ENCODE measurements around the gene STOX1. TPM values are rescaled to one million over a fixed set of nuclear protein-coding genes. Genes with fewer than 3 reads are reported as not detected.

Gene STOX1
- total and polyA plus RNA-seq, 2 of the 8 experiments (the other 6 are each of a cell fraction or from before 2014, with no cell fraction given) = 0.92 to 2.6 TPM

GRCh38 chr10:68828833-68829232, 1.5 kb downstream of the STOX1 start:
- peak overlapping the region in 1 of 4 experiments; percentile 66; a peak in 3 of 8 replicates for H3K4me3 ChIP-seq (ENCODE audit: extremely low read depth in 1 of 4, insufficient read depth in 2 of 4, low read depth in 3 of 4, low read length in 4 of 4)
- H2AK5ac ChIP-seq (ENCODE audit: low read depth, low read length) = no peak overlapping the region
- H2BK5ac ChIP-seq (ENCODE audit: low read depth, low read length) = no peak overlapping the region
- no peaks in the 10 kb centered on the region for H3K36me3 ChIP-seq (ENCODE audit: control insufficient read depth in 2 of 4, insufficient read depth in 4 of 4, low read length in 3 of 4)
- peaks cover 4% of the 10 kb centered on the region; the same call in 1 of the 2 replicates for H3K23me2 ChIP-seq (ENCODE audit: low read depth, low read length)
- ChIA-PET CTCF (ENCODE audit: partially characterized antibody) (interaction anchor here (0.5 to 2.3 kb wide), 5 partner anchors 10 to 92 kb away, joined by 3 to 11 read pairs (median 5); no protein-coding TSS in a partner anchor), POLR2A (ENCODE audit: partially characterized antibody) (interaction anchor here (0.6 to 1.5 kb wide), 4 partner anchors 9 to 1090 kb away, joined by 3 to 10 read pairs (median 4); partner anchors contain the start of gene DDX50)
- no peaks in the 10 kb centered on the region for H4K20me1 ChIP-seq (replicated peaks in 1 of 2; ENCODE audit: control insufficient read depth in 1 of 2, insufficient read depth in 2 of 2, low read length in 2 of 2)
- no peaks in the 10 kb centered on the region for H3K79me1 ChIP-seq (ENCODE audit: low read depth, low read length)
- H3K79me2 ChIP-seq (ENCODE audit: control insufficient read depth in 1 of 2, insufficient read depth in 2 of 2, low read length in 2 of 2) = no peaks in the 10 kb centered on the region
- no peak overlapping the region for H2AFZ ChIP-seq (ENCODE audit: low read length)
- peak overlapping the region in 1 of 2 experiments; percentile 32; a peak in 1 of 4 replicates for H3K4me2 ChIP-seq (ENCODE audit: insufficient read depth in 1 of 2, low read depth in 2 of 2, low read length in 2 of 2)
- no peak overlapping the region for H2BK20ac ChIP-seq (ENCODE audit: low read length)
- no peak for TF ChIP-seq CREB1 (IDR thresholded peaks at IDR 0.05)
- H3K9me3 ChIP-seq (ENCODE audit: insufficient read depth in 2 of 2, low read depth in 1 of 2, low read length in 1 of 2) = no peaks in the 10 kb centered on the region
- H4K91ac ChIP-seq (replicated peaks; ENCODE audit: insufficient read length, low read length) = no peak overlapping the region
- no peak overlapping the region for H3K56ac ChIP-seq (replicated peaks; ENCODE audit: insufficient read length, low read depth, low read length)
- no peak overlapping the region for H3K9ac ChIP-seq (replicated peaks in 1 of 4; ENCODE audit: extremely low read depth in 1 of 4, low read depth in 3 of 4, low read length in 3 of 4)
- WGBS, 2 experiments (ENCODE audit: extremely low coverage in 1 of 2, insufficient coverage in 1 of 2, insufficient read length in 1 of 2, insufficient replicate concordance in 2 of 2, low coverage in 1 of 2, low lambda C conversion rate in 2 of 2, missing lambda C conversion rate in 1 of 2) = 95% methylated on average over 10 of the region's 10 CpGs; no CpG with 5 or more reads in 1 of the 2 experiments
- H3K4me1 ChIP-seq (replicated peaks in 1 of 4; ENCODE audit: control insufficient read depth in 3 of 4, insufficient read depth in 4 of 4, low read length in 3 of 4) = peaks cover 0 to 2% (median 0%) of the 10 kb centered on the region in 4 experiments; a peak in 1 of 7 replicates
- peaks cover 0 to 13% (median 12%) of the 10 kb centered on the region in 4 experiments; a peak in 5 of 7 replicates for H3K27me3 ChIP-seq (replicated peaks in 1 of 4; ENCODE audit: control insufficient read depth in 3 of 4, extremely low read depth in 1 of 4, insufficient read depth in 3 of 4, low read length in 3 of 4)
- H3K23ac ChIP-seq (ENCODE audit: insufficient read length) = no peak overlapping the region
- no peak overlapping the region for H2BK120ac ChIP-seq (replicated peaks; ENCODE audit: low read depth, low read length)
- FAIRE-seq = no peak
- H4K8ac ChIP-seq (ENCODE audit: extremely low read depth, insufficient read depth, low read length) = no peak overlapping the region
- H2BK15ac ChIP-seq (ENCODE audit: low read length) = no peak overlapping the region
- no peak overlapping the region for H3K18ac ChIP-seq (ENCODE audit: extremely low read depth, low read length)
- no peak overlapping the region for H3K27ac ChIP-seq (ENCODE audit: low read depth, low read length)
- no peak for DNase-seq (ENCODE audit: low read depth in 1 of 2, low spot score in 2 of 2)
- no peak overlapping the region for H2BK12ac ChIP-seq (ENCODE audit: low read depth, low read length)
- no peak overlapping the region for H3K4ac ChIP-seq (replicated peaks; ENCODE audit: insufficient read length, low read depth, low read length)
- no peak overlapping the region for H3K14ac ChIP-seq (ENCODE audit: insufficient read length)
- no peak overlapping the region for H4K5ac ChIP-seq (ENCODE audit: insufficient read length, low read depth, low read length)

All from H1 (cell line).